H1 (cell line): ENCODE data around the gene CHST13. TPM values are rescaled to one million over a fixed set of nuclear protein-coding genes. Genes with fewer than 3 reads are reported as not detected.

Source experiments
- CTCF ChIA-PET: fragments of 300-600 bp; sonication (Branson Sonifier 250); formaldehyde crosslinking; loops from one replicate; lab custom pipeline; 2021; ENCODE audit not compliant: partially characterized antibody; lab: Charles Lee
- POLR2A ChIA-PET: fragments of 300-600 bp; sonication (Branson Sonifier 250); formaldehyde crosslinking; loops from one replicate; lab custom pipeline; 2021; ENCODE audit warnings: inconsistent platforms; ENCODE audit not compliant: partially characterized antibody; lab: Charles Lee
- DNase-seq, 2 experiments: peaks; one replicate each; pipeline versions ENCODE4 v3.0.0 to v3.0.0-alpha.2; 2010 to 2022; ENCODE audit warnings: low spot score in 2 of 2, low read depth in 1 of 2, mixed read lengths in 1 of 2
- FAIRE-seq: peaks from 2 replicates; lab custom pipeline; 2011; peaks lifted over from hg19 to GRCh38; lab: Jason Lieb, UNC
- H2AFZ ChIP-seq: 2 replicates; pipeline ENCODE4 v1.8.1; 2012; ENCODE audit warnings: low read length, inconsistent platforms
- H2AK5ac ChIP-seq: 2 replicates; pipeline ENCODE4 v1.6.1; 2013; ENCODE audit warnings: low read depth, low read length
- H2BK120ac ChIP-seq: replicated peaks from 2 replicates; pipeline ENCODE3; 2013; ENCODE audit warnings: low read depth, low read length, inconsistent platforms
- H2BK12ac ChIP-seq: 2 replicates; pipeline ENCODE4 v1.6.1; 2013; ENCODE audit warnings: low read depth, low read length
- H2BK15ac ChIP-seq: 2 replicates; pipeline ENCODE4 v1.6.1; 2013; ENCODE audit warnings: low read length
- H2BK20ac ChIP-seq: 2 replicates; pipeline ENCODE4 v1.6.1; 2013; ENCODE audit warnings: low read length
- H2BK5ac ChIP-seq: 2 replicates; pipeline ENCODE4 v1.6.1; 2013; ENCODE audit warnings: low read depth, low read length
- H3K14ac ChIP-seq: 2 replicates; pipeline ENCODE4 v1.6.1; 2013; ENCODE audit warnings: inconsistent platforms; ENCODE audit not compliant: insufficient read length
- H3K18ac ChIP-seq: 2 replicates; pipeline ENCODE4 v1.6.1; 2013; ENCODE audit warnings: low read length; ENCODE audit errors: extremely low read depth
- H3K23ac ChIP-seq: 2 replicates; pipeline ENCODE4 v1.6.1; 2013; ENCODE audit warnings: inconsistent platforms; ENCODE audit not compliant: insufficient read length
- H3K23me2 ChIP-seq: 2 replicates; pipeline ENCODE4 v1.6.1; 2013; ENCODE audit warnings: low read depth, low read length
- H3K27ac ChIP-seq: 2 replicates; pipeline ENCODE4 v1.6.1; 2011; ENCODE audit warnings: low read depth, low read length, inconsistent platforms
- H3K27me3 ChIP-seq, 4 experiments: replicated peaks in 1 of 4; 1 replicate in 1 of 4; 2 replicates in 3 of 4; pipeline versions ENCODE4 v1.6.1 to v1.8.1; 2011 to 2013; ENCODE audit warnings: low read length in 3 of 4, mild to moderate bottlenecking in 3 of 4, inconsistent platforms in 2 of 4, mixed read lengths in 2 of 4, moderate library complexity in 1 of 4; ENCODE audit not compliant: control insufficient read depth in 3 of 4, insufficient read depth in 3 of 4; ENCODE audit errors: extremely low read depth in 1 of 4
- H3K36me3 ChIP-seq, 4 experiments: 2 replicates each; pipeline versions ENCODE4 v1.6.1 to v1.8.1; 2011 to 2013; ENCODE audit warnings: mild to moderate bottlenecking in 4 of 4, low read length in 3 of 4, moderate library complexity in 2 of 4, control low read depth in 1 of 4, inconsistent platforms in 1 of 4; ENCODE audit not compliant: insufficient read depth in 4 of 4, control insufficient read depth in 2 of 4
- H3K4ac ChIP-seq: replicated peaks from 2 replicates; pipeline ENCODE3; 2013; ENCODE audit warnings: low read length, low read depth, mixed read lengths, inconsistent platforms; ENCODE audit not compliant: insufficient read length
- H3K4me1 ChIP-seq, 4 experiments: replicated peaks in 1 of 4; 1 replicate in 1 of 4; 2 replicates in 3 of 4; pipeline versions ENCODE4 v1.6.1 to v1.8.1; 2011 to 2013; ENCODE audit warnings: low read length in 3 of 4, inconsistent platforms in 2 of 4, mixed read lengths in 1 of 4; ENCODE audit not compliant: insufficient read depth in 4 of 4, control insufficient read depth in 3 of 4
- H3K4me2 ChIP-seq, 2 experiments: 2 replicates each; pipeline versions ENCODE4 v1.6.1 to v1.8.1; 2011 to 2013; ENCODE audit warnings: low read depth in 2 of 2, low read length in 2 of 2, control low read depth in 1 of 2, inconsistent platforms in 1 of 2, mild to moderate bottlenecking in 1 of 2; ENCODE audit not compliant: insufficient read depth in 1 of 2
- H3K4me3 ChIP-seq, 4 experiments: fragments of 200-600, 300-600 bp in 1 of 4; sonication (generic), shearing (Covaris generic), sonication (Bioruptor Twin) in 1 of 4; 2 replicates each; pipeline versions ENCODE4 v1.5.1 to v1.8.1; 2011 to 2016; ENCODE audit warnings: low read length in 4 of 4, low read depth in 3 of 4, control low read depth in 2 of 4, inconsistent platforms in 2 of 4, mild to moderate bottlenecking in 2 of 4, mixed read lengths in 1 of 4, moderate library complexity in 1 of 4; ENCODE audit not compliant: insufficient read depth in 2 of 4; ENCODE audit errors: extremely low read depth in 1 of 4
- H3K56ac ChIP-seq: replicated peaks from 2 replicates; pipeline ENCODE3; 2013; ENCODE audit warnings: low read depth, mild to moderate bottlenecking, mixed read lengths, low read length, inconsistent platforms; ENCODE audit not compliant: insufficient read length
- H3K79me1 ChIP-seq: 2 replicates; pipeline ENCODE4 v1.6.1; 2013; ENCODE audit warnings: low read depth, low read length, control low read depth
- H3K79me2 ChIP-seq, 2 experiments: 2 replicates each; pipeline versions ENCODE4 v1.6.1 to v1.8.1; 2012 to 2013; ENCODE audit warnings: low read length in 2 of 2, mild to moderate bottlenecking in 2 of 2, inconsistent platforms in 1 of 2; ENCODE audit not compliant: insufficient read depth in 2 of 2, control insufficient read depth in 1 of 2
- H3K9ac ChIP-seq, 4 experiments: replicated peaks in 1 of 4; 1 replicate in 1 of 4; 2 replicates in 3 of 4; pipeline versions ENCODE4 v1.6.1 to v1.8.1; 2011 to 2013; ENCODE audit warnings: low read depth in 3 of 4, low read length in 3 of 4, control low read depth in 2 of 4, mild to moderate bottlenecking in 2 of 4, moderate library complexity in 2 of 4, inconsistent platforms in 1 of 4; ENCODE audit errors: extremely low read depth in 1 of 4
- H3K9me3 ChIP-seq, 2 experiments: 2 replicates each; pipeline versions ENCODE4 v1.6.1 to v1.8.1; 2012 to 2013; ENCODE audit warnings: mild to moderate bottlenecking in 2 of 2, moderate library complexity in 2 of 2, control low read depth in 1 of 2, inconsistent platforms in 1 of 2, low read depth in 1 of 2, low read length in 1 of 2, mixed read lengths in 1 of 2; ENCODE audit not compliant: insufficient read depth in 2 of 2
- H4K20me1 ChIP-seq, 2 experiments: replicated peaks in 1 of 2; 2 replicates each; pipeline versions ENCODE3 to v1.8.1; 2011 to 2013; ENCODE audit warnings: inconsistent platforms in 2 of 2, low read length in 2 of 2, mild to moderate bottlenecking in 1 of 2; ENCODE audit not compliant: insufficient read depth in 2 of 2, control insufficient read depth in 1 of 2
- H4K5ac ChIP-seq: 2 replicates; pipeline ENCODE4 v1.6.1; 2013; ENCODE audit warnings: low read length, low read depth, mixed read lengths, inconsistent platforms; ENCODE audit not compliant: insufficient read length
- H4K8ac ChIP-seq: 2 replicates; pipeline ENCODE4 v1.8.0; 2013; ENCODE audit warnings: mild to moderate bottlenecking, moderate library complexity, low read length, inconsistent platforms; ENCODE audit not compliant: insufficient read depth; ENCODE audit errors: extremely low read depth
- H4K91ac ChIP-seq: replicated peaks from 2 replicates; pipeline ENCODE3; 2013; ENCODE audit warnings: low read length, mixed read lengths, inconsistent platforms; ENCODE audit not compliant: insufficient read length
- BACH1 ChIP-seq: IDR thresholded peaks from 2 replicates; pipeline ENCODE4 v1.6.1; 2012; ENCODE audit warnings: low read length, improper control_type of control experiment
- CHD2 ChIP-seq: IDR thresholded peaks from 2 replicates; pipeline ENCODE4 v1.6.1; 2012; ENCODE audit warnings: low read length, improper control_type of control experiment
- CTBP2 ChIP-seq: IDR thresholded peaks from 2 replicates; pipeline ENCODE4 v1.7.0; 2011; ENCODE audit warnings: borderline replicate concordance, mild to moderate bottlenecking, moderate library complexity, mixed read lengths, low read length; ENCODE audit not compliant: insufficient read depth, insufficient read length
- RBBP5 ChIP-seq: IDR thresholded peaks from 2 replicates; pipeline ENCODE4 v1.7.1; 2012; ENCODE audit warnings: low read depth, mild to moderate bottlenecking, inconsistent platforms, low read length, moderate library complexity, borderline replicate concordance
- TEAD4 ChIP-seq: IDR thresholded peaks from 2 replicates; pipeline ENCODE4 v1.6.1; 2012; ENCODE audit warnings: low read depth, low read length, inconsistent platforms, mixed read lengths
- WGBS, 2 experiments: shearing (Covaris generic) in 1 of 2; methylation state at CpG; one replicate each; pipeline versions ENCODE4 v1.1.6 to v1.1.7; 2013 to 2015; ENCODE audit warnings: low lambda C conversion rate in 2 of 2, mixed read lengths in 2 of 2, inconsistent platforms in 1 of 2, low coverage in 1 of 2, missing lambda C conversion rate in 1 of 2; ENCODE audit not compliant: insufficient replicate concordance in 2 of 2, insufficient coverage in 1 of 2, insufficient read length in 1 of 2; ENCODE audit errors: extremely low coverage in 1 of 2, missing lambda C conversion rate in 1 of 2; 5-methylcytosine and 5-hydroxymethylcytosine counted together
- polyA plus RNA-seq, 7 experiments: library from polyadenylated mRNA; depleted of rRNA in 3 of 7; stranded (reverse) in 5 of 7; unstranded in 2 of 7; fragments of >200 nt in 5 of 7; fragments of 200-250 nt in 2 of 7; gene quantifications; 1 replicate in 5 of 7; 2 replicates in 1 of 7; 4 replicates in 1 of 7; pipeline versions ENCODE4 v1.2.1 to v1.2.3, GENCODE V29; 2011 to 2013; ENCODE audit warnings: missing spikeins in 2 of 7, mixed read lengths in 2 of 7
- total RNA-seq: library from RNA; stranded (reverse); fragmentation: NEBNext Ultra II Directional; extraction: Animal tissue kit (Norgen Biotek cat#: 25700); gene quantifications from 2 replicates; pipeline ENCODE4 v1.2.1, GENCODE V29; 2021

CHST13 gene
- total and polyA plus RNA-seq, 2 of the 8 experiments (the other 6 are each of a cell fraction or from before 2014, with no cell fraction given), result 5.4 to 11.7 TPM

DNA sequence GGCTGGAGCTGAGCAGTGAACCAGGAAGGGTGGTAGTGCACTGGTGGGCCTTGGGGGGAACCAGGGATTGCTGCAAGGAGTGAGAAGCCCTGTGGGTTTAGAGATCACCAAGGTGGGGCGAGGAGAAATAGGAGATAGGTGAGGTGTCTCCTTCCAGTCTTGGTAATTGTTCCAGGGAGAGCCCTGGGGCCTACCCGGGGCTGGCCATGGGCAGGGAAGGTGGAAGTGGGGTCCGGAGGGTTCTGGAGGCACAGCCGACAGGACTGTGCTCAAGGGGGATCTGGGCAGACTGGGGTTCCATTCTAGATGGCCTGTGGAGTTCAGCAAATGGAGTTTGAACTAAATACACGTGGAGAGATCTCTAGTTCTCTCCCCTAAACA, 4.5 kb downstream of the CHST13 start:
- H3K9ac ChIP-seq, result no peak overlapping the region
- no peak overlapping the region for H3K23ac ChIP-seq
- H2AFZ ChIP-seq, result no peak overlapping the region
- H3K56ac ChIP-seq, result no peak overlapping the region
- TF ChIP-seq BACH1 (no peak), CHD2 (no peak), CTBP2 (no peak), RBBP5 (no peak), TEAD4 (no peak)
- TF ChIP-seq, all 59 proteins: peak for 0
- Histone ChIP-seq H2BK120ac (no peak overlapping the region), H3K4me2 (no peak overlapping the region), H3K18ac (no peak overlapping the region), H4K8ac (no peak overlapping the region), H3K36me3 (no peaks in the 10 kb centered on the region), H2BK20ac (no peak overlapping the region), H3K79me2 (no peaks in the 10 kb centered on the region), H2BK5ac (no peak overlapping the region), H4K20me1 (peaks cover 0 to 4% of the 10 kb centered on the region in 2 experiments), H3K4me3 (no peak overlapping the region), H4K91ac (no peak overlapping the region), H3K27me3 (peaks cover 0 to 9% (median 6%) of the 10 kb centered on the region in 4 experiments; a peak in 4 of 7 replicates), H2BK12ac (no peak overlapping the region), H2AK5ac (no peak overlapping the region), H3K79me1 (no peaks in the 10 kb centered on the region), H3K23me2 (peaks cover 7% of the 10 kb centered on the region; the same call in 1 of the 2 replicates), H3K14ac (no peak overlapping the region), H2BK15ac (no peak overlapping the region), H3K9me3 (no peaks in the 10 kb centered on the region), H3K27ac (no peak overlapping the region), H3K4me1 (peaks cover 0 to 16% (median 10%) of the 10 kb centered on the region in 4 experiments; a peak in 6 of 7 replicates), H4K5ac (no peak overlapping the region), H3K4ac (no peak overlapping the region)
- ChIA-PET CTCF (no interaction called here), POLR2A (no interaction called here)
- WGBS, 2 experiments, result 87% methylated on average over 5 of the region's 5 CpGs; no CpG with 5 or more reads in 1 of the 2 experiments
- FAIRE-seq (no peak), DNase-seq (no peak)
